Omental fat pad (tissue), 4 donors: Measurements from ENCODE around the gene DIABLO. TPM values are rescaled to one million over a fixed set of nuclear protein-coding genes. Genes with fewer than 3 reads are reported as not detected.

Source experiments
- ATAC-seq: fragments of 150-250 bp; one replicate; pipeline ENCODE4 v1.9.1; 2016; ENCODE audit warnings: mild to moderate bottlenecking, moderate library complexity; ENCODE audit not compliant: low FRiP score
- DNase-seq: peaks from one replicate; pipeline ENCODE4 v3.0.0-alpha.2; 2019; ENCODE audit warnings: low spot score
- CTCF ChIP-seq, 3 donors: fragments of 450-650 bp; IDR thresholded peaks; one replicate each; pipeline ENCODE4 v1.5.1; 2016 to 2017; ENCODE audit warnings: antibody characterized with exemption in 3 of 3, mild to moderate bottlenecking in 3 of 3, moderate library complexity in 2 of 3
- total RNA-seq, 4 donors: library from RNA; depleted of rRNA; stranded (reverse); fragments of >200 nt; gene quantifications; one replicate each; pipeline ENCODE4 v1.1.0, GENCODE V29; 2016

DIABLO gene
- total RNA-seq, 4 donors from 2014 or later, result 40.7 to 54.3 (median 48.7) TPM

DNA sequence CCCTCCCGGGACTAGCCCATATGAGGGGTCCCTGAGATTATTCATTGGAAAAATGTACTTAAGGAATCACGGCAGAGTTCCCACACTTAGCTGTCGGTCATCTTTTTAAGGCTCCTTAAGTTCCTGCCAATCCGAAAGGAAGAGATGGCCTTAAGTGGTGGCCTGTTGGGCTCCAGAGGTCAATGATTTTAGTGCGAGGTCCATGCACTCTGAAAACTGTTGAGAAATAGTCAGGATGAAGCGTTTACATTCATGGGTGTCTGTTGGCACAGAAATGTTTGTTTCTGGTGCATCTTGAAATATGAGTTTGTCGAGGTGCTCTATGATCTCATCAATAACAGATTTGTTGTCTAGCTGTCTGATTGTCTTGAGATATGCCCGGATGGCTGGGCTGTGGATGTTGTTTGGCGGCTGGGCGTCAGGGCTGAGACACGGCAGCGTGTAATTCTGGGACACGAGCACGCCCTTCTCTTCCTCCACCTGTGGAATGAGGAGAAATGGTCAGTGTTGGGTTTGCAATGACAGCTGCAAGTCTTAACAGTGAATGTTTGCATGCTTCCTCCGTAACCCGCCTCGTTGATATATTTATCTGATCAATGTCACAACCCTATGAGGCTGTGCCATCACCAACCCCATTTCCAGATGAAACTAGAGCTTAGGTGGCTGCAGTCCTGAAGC, 53.5 kb downstream of the DIABLO start:
- DNase-seq, result no peak

DNA sequence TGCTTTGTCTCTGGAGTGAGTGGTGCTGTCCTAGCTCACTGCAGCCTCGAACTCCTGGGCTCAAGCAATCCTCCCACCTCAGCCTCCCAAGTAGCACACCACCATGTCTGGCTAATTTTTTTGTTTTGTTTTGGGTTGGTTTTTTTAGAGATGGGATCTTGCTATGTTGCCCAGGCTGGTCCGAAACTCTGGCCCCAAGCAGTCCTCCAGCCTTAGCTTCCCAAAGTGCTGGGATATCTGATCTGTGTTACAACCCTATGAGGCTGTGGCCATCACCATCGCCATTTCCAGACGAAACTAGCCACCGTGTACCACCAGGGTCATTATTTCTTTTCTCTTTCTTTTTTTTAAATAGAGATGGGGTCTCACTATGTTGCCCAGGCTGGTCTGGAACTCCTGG, 54.5 kb downstream of the DIABLO start:
- TF ChIP-seq CTCF (IDR thresholded peaks at IDR 0.05), result no peak
- ATAC-seq, result no peak
- no peak for DNase-seq

More for the DNA sequence above, 53.5 kb downstream of the DIABLO start:
- ATAC-seq, result no peak
- TF ChIP-seq CTCF (IDR thresholded peaks at IDR 0.05), result no peak

DNA sequence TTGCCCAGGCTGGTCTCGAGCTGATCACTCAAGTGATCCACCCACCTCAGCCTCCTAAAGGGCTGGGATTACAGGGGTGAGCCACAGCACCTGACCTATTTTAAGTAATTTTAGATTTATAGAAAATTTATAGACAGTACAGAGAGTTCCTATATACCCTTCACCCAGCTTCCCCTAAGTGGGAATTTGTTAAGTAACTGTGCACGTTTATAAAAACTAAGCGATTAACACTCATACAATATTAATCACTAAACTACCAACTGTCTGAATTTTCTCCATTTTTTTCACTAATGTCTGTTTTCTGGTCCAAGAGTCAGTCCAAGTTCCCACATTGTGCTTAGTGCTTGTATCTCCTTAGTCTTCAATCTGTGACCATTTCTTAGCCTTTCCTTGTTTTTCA, 57.4 kb downstream of the DIABLO start:
- ATAC-seq (no peak), DNase-seq (no peak)
- no peak for TF ChIP-seq CTCF (IDR thresholded peaks at IDR 0.05)

GRCh38 chr12:122167356-122167925, 58.4 kb downstream of the DIABLO start:
- DNase-seq, result no peak
- ATAC-seq, result no peak
- TF ChIP-seq CTCF (IDR thresholded peaks at IDR 0.05), result no peak

DNA sequence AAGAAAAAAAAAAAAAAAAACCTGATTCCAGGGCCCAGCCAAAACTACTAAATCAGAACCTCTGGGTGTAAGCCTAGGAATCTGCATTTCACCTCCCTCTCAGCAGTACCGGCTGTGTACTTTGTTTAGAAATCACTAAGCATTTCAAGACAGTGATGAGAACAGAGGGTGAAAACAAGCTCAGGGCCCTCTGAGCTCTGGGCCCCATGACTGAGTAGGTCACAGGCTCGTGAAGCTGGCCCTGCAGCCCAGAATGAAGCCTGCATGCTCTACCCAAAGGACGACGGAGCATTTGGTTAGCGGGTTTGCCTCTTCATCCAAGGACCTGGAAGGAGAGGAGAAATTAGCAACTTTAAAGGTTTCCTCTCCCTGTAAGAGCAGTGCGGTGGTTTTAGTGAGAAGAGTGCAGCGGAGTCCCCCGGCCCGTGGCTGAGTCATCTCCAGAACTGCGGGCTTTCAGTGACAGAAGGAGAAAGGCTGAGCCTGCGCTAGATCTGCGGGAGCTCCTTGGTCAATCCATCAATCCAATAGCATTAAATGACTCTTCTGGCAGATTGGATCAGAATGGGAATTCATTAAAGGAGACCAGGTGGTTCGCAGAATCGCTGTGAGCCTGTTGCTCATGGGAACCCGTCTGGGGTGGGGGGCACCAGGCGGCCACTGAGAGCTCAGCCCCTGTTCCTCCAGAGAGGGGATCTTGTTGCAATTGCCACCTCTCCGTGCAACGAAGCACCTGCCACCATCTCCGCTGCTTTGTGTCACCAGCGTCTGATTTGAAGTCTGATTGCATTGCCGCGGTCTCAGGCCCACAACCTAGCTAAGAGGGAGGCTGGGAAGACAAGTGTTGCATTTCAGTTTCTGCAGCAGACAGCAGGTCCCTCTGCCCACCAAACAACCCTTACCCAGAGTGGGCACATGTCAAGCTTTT, 59.2 kb downstream of the DIABLO start:
- ATAC-seq (no peak), DNase-seq (no peak)
- TF ChIP-seq CTCF (IDR thresholded peaks at IDR 0.05), result no peak

- no peak for DNase-seq
- ATAC-seq, result no peak
- no peak for TF ChIP-seq CTCF (IDR thresholded peaks at IDR 0.05)
Observed at GRCh38 chr12:122162976-122163375, 62.9 kb downstream of the DIABLO start.
